Frontal cortex (tissue), 4 donors: ENCODE results near the gene THBS3. TPM values are rescaled to one million over a fixed set of nuclear protein-coding genes. Genes with fewer than 3 reads are reported as not detected.
"Not testable (repeated sequence)": the region's sequence is repeated elsewhere in the genome, so short reads cannot be mapped to it uniquely, and the experiment has no call there.

ENCODE experiments used
- DNase-seq, 2 donors: peaks; one replicate each; pipeline ENCODE4 v3.0.0; 2012; ENCODE audit warnings: low spot score in 2 of 2
- FAIRE-seq: peaks from 2 replicates; lab custom pipeline; 2012; peaks lifted over from hg19 to GRCh38; lab: Jason Lieb, UNC
- total RNA-seq: library from RNA; depleted of rRNA; stranded (reverse); fragments of >200 nt; gene quantifications from one replicate; pipeline ENCODE4 v1.2.3, GENCODE V29; 2014
- donor health status: control.
- donor health status: control.
- donor health status: control.

Gene THBS3
- total RNA-seq, 1 donor from 2014 or later: 7.7 TPM

- FAIRE-seq (no peak), DNase-seq (peak in 1 of 2 donors; percentile 32)
These were observed 30.3 kb downstream of the THBS3 start for GRCh38 chr1:155177192-155177917.

GRCh38 chr1:155176544-155177071 lies 31.1 kb downstream of the THBS3 start:
- peak; percentile 91 to 96 for DNase-seq
- FAIRE-seq: no peak

- no peak for FAIRE-seq
These were observed 31.7 kb downstream of the THBS3 start for GRCh38 chr1:155175927-155176371.

GRCh38 chr1:155175281-155175926 lies 32.3 kb downstream of the THBS3 start:
- no peak for FAIRE-seq
- peak in 1 of 2 donors; percentile 39 for DNase-seq

More at GRCh38 chr1:155175927-155176371, 31.7 kb downstream of the THBS3 start:
- no peak for DNase-seq

- FAIRE-seq: no peak
These were observed 33.1 kb downstream of the THBS3 start for GRCh38 chr1:155174324-155175280.

GRCh38 chr1:155173478-155174323 lies 34.0 kb downstream of the THBS3 start, which contains the start of gene TRIM46:
TSS of gene TRIM46 (plus strand) at chr1:155173849. CDS start at chr1:155173967, 118 bp downstream.
- DNase-seq: peak; percentile 62 to 73
- FAIRE-seq: no peak

More at GRCh38 chr1:155174324-155175280, 33.1 kb downstream of the THBS3 start:
- peak; percentile 62 to 65 for DNase-seq

- DNase-seq (peak; percentile 88 to 93), FAIRE-seq (no peak)
These were observed 34.8 kb downstream of the THBS3 start, which contains the start of gene KRTCAP2 for GRCh38 chr1:155172732-155173477. TSS of gene KRTCAP2 (minus strand) at chr1:155173304. CDS start at chr1:155173224, 80 bp downstream.

GRCh38 chr1:155171836-155172731 lies 35.6 kb downstream of the THBS3 start:
- no peak for FAIRE-seq
- DNase-seq: peak in 1 of 2 donors; percentile 20

GRCh38 chr1:155170806-155171205 lies 36.9 kb downstream of the THBS3 start:
- FAIRE-seq: no peak
- DNase-seq: no peak

GRCh38 chr1:155170101-155170785 lies 37.5 kb downstream of the THBS3 start:
- FAIRE-seq (no peak), DNase-seq (no peak)

GRCh38 chr1:155169541-155169940 lies 38.2 kb downstream of the THBS3 start:
- FAIRE-seq (no peak), DNase-seq (no peak)

GRCh38 chr1:155168456-155169210 lies 39.1 kb downstream of the THBS3 start:
- FAIRE-seq (no peak), DNase-seq (no peak)

- not testable (repeated sequence) for DNase-seq, FAIRE-seq
These were observed 39.6 kb downstream of the THBS3 start for GRCh38 chr1:155168105-155168445.

GRCh38 chr1:155167166-155168104 lies 40.3 kb downstream of the THBS3 start:
- no peak for FAIRE-seq
- peak; percentile 72 to 76 for DNase-seq
